GM15510 (cell line): ENCODE measurements around the gene RNASE8.

Experiments used
- POLR2A ChIP-seq: IDR thresholded peaks from 3 replicates; pipeline ENCODE4 v1.6.1; 2011; ENCODE audit warnings: borderline replicate concordance; ENCODE audit not compliant: insufficient read length; ENCODE audit errors: extremely low read depth

RNASE8 gene

DNA sequence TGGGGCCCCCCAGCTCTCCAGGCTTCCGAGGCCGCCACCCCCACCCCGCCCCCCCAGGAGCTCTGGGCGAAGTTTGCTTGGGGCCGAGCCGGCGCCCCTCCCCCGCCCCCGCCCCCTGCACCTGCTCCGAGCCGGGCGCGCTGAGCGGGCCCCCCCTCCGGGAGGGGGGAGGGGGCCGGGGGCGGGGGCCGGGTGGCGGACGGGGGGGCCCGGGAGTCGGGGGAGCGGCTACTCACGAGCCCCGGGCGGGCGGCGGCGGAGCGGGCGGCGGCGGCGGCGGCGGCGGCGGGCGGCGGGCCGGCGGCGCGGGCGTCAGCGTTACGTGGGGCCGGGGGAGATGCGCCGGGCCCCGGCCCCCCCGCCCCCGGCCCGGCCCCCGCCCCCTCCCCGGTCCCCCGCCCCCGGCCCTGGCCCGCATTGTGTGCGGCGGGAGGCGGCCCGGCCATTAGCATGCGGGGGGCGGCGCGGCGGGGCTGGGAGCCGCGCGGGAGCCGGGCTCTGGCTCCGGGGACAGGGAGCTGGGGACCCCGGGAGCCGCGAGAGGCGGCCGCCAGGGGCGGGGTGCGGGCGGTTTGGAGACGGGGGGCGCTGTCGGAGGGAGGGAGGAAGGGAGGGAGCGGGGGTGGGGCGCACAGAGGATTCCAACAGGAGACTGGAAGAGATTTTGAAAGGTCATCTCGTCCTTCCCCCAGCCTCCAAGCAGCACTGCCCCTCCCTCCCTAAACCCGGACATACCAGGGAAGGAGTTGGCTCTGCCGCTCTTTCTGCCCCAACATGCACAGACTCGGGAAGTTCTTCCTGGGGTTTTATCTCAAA is 40.7 kb downstream of the RNASE8 start, which contains the start of gene ZNF219:
Gene ZNF219, minus strand, starts transcription at position 580 of the 816 bp plus-strand sequence. CDS start 5,064 bp downstream, outside the sequence.
- TF ChIP-seq POLR2A, result no peak

GRCh38 chr14:21098892-21099595 is 41.4 kb downstream of the RNASE8 start:
- TF ChIP-seq POLR2A, result no peak

DNA sequence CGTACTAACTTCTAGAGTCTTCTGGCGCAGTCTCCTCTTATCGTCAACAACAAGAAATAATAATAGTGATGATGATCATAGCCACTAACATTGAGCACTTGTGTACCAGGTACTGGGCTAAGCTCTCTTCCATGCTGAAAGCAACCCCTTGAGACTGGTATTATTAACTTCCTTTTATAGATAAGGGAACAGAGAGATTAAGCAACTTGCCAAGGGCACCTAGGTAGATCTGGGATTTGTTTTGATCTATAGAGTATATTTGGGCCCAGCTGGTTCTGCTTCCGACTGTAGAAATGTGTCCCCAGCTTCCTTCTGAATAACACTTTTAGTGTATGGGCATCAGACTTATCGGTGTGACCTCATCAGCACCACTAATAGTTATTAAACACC is 42.0 kb downstream of the RNASE8 start:
- TF ChIP-seq POLR2A, result no peak

- TF ChIP-seq POLR2A, result no peak
Measured at GRCh38 chr14:21100931-21101330, 43.3 kb downstream of the RNASE8 start, which contains the start of gene TMEM253. Gene TMEM253, plus strand, starts transcription at chr14:21101066. Its CDS starts 278 bp downstream, at chr14:21101344.

DNA sequence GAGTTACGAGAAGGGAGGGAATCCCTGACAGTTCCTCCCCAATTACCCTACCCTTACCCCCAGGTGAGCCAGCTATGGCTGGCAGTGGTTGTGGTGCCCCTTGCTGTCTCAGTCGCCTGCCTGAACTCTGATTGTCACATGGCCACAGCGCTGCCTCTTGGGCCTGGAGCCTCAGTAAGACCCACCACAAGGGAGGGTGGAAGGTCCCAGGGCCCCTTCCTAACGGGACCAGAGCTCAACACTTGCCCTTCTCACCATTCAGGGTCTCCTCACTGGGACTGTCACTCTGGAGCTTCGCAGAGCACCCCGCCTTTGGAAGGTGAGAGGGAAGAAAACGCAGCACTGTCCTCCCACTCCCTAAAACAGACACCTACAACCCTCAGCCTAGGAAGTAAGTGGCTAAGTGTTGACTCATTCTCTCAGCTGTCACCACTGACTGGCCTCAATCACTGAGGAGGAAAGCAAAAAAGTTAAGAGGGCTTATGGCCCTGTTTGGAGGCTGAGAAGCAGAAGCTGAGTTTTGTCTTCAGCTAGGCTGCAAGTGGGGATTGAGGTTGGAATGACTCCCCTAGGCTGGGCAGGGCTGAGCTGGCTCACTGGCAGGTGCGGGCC is 44.3 kb downstream of the RNASE8 start:
- no peak for TF ChIP-seq POLR2A

- no peak for TF ChIP-seq POLR2A
Measured at GRCh38 chr14:21102521-21103410, 45.1 kb downstream of the RNASE8 start.

DNA sequence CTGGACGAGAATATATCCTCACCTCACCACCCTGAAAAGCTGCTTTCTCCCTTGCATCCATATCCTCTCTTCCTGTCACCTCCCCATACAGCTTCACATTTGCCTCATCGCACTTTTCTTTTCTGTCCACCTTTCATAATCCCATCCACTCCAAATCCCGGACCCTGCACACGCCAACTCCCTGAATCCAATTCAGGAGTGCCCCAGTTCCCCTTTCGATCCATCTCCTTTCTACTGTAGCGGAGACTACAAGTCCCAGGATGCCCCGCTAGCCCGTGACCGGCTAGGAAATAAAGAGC is 45.7 kb downstream of the RNASE8 start:
- TF ChIP-seq POLR2A, result no peak

GRCh38 chr14:21103710-21104447 is 46.3 kb downstream of the RNASE8 start:
- peak; percentile 93 for TF ChIP-seq POLR2A

GRCh38 chr14:21104448-21105060 is 46.9 kb downstream of the RNASE8 start:
- no peak for TF ChIP-seq POLR2A

GRCh38 chr14:21105095-21105494 is 47.5 kb downstream of the RNASE8 start:
- TF ChIP-seq POLR2A, result no peak

DNA sequence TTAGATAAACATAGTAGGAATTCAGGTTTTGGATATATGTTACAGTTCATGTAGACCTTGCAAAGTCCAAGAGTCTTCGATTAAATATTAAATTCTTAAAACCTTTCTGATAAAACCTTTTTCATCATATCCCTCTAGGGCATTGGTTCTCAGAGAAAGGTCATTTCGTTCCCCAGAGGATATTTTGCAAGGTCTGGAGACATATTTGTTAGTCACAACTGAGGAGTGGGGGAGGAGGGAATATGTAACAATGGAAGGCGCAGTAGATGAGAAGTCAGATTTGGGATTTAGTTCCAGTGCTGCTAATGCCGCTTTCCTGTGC is 48.5 kb downstream of the RNASE8 start:
- no peak for TF ChIP-seq POLR2A

DNA sequence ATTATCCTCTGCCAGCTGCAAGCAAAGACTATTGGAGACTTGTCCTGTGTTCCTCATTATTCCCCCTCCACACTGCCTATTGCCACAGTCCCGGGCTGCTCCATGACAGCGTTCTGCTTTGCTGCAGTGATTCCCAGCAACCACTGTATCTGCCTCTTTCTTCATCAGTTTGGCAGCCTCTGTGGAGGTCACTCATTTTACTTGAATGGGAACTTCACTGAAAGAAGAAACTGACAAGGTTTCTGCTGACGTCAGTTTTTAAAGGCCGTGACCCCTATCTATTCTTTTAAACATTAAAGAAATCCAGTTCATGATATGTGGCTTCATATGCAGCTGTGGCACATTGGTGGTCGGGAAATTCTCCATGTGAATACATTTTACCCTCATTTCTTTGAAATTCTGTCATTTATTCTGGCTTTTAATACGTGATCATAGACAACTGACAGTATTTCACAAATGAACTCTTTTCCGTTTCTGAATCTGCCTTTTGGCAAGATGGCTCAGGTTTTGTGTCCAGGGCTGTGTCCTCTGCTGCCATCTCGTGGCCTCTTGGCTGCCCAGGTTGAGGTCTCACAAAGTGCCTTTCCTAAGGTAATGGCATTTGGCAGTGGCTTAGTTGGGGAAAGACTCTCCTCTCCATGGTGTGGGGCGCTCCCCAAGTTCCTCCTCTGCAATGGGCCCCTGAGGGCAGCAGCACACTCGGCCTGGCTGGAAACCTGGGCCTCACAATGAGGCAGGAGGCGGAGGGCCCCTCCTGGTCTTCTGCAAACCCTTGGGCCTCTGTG is 49.1 kb downstream of the RNASE8 start:
- TF ChIP-seq POLR2A, result no peak

GRCh38 chr14:21107283-21107800 is 49.7 kb downstream of the RNASE8 start:
- no peak for TF ChIP-seq POLR2A
